Fibroblast of villous mesenchyme (primary cell): ENCODE measurements around the gene OSBPL3. TPM values are rescaled to one million over a fixed set of nuclear protein-coding genes. Genes with fewer than 3 reads are reported as not detected.
A peak's percentile ranks its signal among the peaks of the same experiment; 100 is the strongest.

Source experiments
- DNase-seq: peaks from one replicate; pipeline ENCODE4 v3.0.0-alpha.2; 2010; ENCODE audit warnings: low read depth
- H3K4me3 ChIP-seq: 2 replicates; pipeline ENCODE4 v1.5.1; 2011; ENCODE audit warnings: low read depth, mild to moderate bottlenecking, low read length
- total RNA-seq: library from RNA; depleted of rRNA; stranded (reverse); fragments of >200 nt; gene quantifications from 2 replicates; pipeline ENCODE4 v1.2.3, GENCODE V29; 2012
- TF ChIP-seq, protein P1 (sequence below): IDR thresholded peaks from 2 replicates; pipeline ENCODE4 v1.5.1; 2012; ENCODE audit warnings: low read depth, mild to moderate bottlenecking, low read length; ENCODE audit not compliant: insufficient read depth

OSBPL3 gene
- total RNA-seq, 1 donor = 39.3 TPM

DNA sequence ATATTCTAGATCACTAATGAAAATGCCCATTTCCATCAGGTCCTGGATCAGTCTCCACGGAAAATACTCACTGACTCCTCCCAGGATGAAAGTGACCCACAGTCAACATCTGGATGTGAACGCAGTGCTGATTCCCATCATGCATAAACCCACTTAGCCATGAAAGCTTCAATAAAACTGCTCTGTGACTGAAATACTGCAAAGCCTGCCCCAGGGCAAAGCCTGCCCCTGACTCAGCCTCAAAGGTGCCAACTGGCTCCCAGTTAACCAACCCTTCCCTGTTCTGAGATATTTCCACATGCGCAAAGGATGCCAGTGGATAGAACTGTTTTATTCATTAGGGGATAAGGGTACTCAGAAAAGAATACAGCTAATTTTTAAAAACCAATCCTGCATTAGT, 24.0 kb downstream of the OSBPL3 start:
- DNase-seq = no peak
- H3K4me3 ChIP-seq = no peak overlapping the region
- TF ChIP-seq, protein P1, sequence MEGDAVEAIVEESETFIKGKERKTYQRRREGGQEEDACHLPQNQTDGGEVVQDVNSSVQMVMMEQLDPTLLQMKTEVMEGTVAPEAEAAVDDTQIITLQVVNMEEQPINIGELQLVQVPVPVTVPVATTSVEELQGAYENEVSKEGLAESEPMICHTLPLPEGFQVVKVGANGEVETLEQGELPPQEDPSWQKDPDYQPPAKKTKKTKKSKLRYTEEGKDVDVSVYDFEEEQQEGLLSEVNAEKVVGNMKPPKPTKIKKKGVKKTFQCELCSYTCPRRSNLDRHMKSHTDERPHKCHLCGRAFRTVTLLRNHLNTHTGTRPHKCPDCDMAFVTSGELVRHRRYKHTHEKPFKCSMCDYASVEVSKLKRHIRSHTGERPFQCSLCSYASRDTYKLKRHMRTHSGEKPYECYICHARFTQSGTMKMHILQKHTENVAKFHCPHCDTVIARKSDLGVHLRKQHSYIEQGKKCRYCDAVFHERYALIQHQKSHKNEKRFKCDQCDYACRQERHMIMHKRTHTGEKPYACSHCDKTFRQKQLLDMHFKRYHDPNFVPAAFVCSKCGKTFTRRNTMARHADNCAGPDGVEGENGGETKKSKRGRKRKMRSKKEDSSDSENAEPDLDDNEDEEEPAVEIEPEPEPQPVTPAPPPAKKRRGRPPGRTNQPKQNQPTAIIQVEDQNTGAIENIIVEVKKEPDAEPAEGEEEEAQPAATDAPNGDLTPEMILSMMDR = no peak

DNA sequence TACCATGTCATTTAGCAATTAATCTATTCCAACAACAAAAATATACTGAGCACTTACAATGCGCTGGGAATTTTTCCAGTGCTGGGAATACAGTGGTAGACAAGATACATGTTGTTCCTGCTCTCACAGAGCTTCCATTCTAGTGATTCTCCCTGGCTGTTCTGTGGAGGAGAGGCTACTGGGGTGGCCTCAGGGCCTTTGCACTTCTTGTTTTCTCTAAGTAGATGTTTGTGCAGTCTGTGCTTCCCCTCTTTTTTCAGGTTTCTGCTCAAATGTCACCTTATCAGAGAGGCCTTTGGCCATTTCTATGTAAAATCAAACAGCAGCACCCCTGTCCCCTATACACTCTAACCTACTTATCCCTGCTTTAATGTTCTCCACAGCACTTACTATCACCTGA, 24.7 kb downstream of the OSBPL3 start:
- TF ChIP-seq, protein P1 = no peak
- H3K4me3 ChIP-seq = no peak overlapping the region

DNA sequence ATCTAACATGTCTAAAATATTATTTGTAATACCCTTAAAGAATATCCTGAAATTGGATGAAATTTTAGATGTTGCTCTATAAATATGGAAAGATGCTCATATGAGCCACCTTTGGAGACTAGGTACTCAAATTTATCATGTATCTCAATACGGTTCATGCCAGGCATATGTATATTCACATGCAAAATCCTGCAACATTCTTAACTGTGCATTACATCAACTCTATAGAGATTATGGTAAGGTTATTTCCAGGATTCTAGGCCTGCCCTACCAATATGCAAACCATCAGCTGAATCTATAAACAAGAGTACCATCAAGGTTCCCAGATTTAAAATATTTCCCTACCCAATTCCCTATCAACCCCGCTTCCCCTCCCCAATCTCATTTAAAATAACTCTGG, 27.5 kb downstream of the OSBPL3 start:
- H3K4me3 ChIP-seq = no peak overlapping the region
- TF ChIP-seq, protein P1 = no peak
- no peak for DNase-seq

More for the DNA sequence above, 24.7 kb downstream of the OSBPL3 start:
- DNase-seq = no peak

DNA sequence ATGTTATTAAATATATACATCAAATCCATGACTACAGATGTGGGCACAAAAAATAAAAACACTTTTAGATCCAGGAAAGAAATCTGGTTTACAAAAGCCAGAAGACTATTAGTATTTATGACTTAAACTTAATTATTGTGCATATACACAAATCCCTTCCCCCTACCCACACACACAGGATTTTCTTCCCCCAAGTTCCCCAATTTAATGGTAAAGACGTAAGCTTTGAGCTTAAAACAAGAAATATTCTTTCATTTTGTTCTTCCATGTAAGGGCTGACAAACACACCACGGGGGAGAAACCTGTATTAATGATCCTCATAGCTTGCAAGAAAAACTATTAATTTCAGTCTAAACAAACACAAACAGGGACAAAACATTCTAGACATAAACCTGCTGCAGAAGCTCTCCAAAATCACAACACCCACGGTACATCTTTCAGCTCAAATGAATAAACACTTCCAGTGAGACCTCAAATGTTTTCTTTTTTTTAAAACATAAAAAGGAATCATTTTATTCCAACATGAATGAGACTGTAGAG, 28.5 kb downstream of the OSBPL3 start:
- no peak overlapping the region for H3K4me3 ChIP-seq
- TF ChIP-seq, protein P1 = no peak
- DNase-seq = peak; percentile 58

DNA sequence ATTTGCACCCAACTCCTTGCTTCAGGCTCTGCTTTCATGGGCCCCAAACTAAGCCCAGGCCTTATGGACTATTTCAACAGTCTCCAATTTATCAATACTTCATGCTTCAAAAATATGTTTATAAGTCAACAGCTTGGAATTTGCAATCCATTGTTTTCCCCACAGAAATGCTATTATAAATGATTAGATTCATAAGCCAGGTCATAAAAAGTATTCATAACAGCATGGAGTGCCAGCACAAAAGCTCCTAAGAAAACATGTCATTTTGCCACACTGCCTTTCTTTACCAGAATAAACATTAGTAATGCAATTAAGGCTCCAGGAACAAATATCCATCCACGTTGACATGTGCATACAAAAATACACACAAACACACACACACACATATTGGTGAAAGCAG, 30.1 kb downstream of the OSBPL3 start:
- H3K4me3 ChIP-seq = no peak overlapping the region
- TF ChIP-seq, protein P1 = no peak
- no peak for DNase-seq

DNA sequence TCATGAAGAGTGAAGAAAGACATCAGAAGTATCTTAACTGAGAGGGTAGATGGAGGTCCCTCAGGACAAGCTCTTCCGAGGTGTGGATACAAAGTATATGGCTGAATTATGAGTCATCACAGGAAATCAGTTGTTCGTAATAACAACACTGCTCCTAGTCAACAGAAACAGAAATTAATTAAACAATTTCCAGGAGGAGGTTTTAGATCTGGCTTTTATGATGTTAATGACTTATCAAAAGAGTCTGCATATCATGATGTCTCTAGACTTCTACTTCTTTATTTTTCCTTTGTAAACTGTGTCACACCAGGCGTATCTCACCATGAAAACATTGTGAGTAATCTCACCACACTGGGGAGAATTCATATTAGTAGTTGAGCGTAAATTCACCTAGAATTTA, 31.2 kb downstream of the OSBPL3 start:
- no peak for DNase-seq
- TF ChIP-seq, protein P1 = no peak
- no peak overlapping the region for H3K4me3 ChIP-seq

DNA sequence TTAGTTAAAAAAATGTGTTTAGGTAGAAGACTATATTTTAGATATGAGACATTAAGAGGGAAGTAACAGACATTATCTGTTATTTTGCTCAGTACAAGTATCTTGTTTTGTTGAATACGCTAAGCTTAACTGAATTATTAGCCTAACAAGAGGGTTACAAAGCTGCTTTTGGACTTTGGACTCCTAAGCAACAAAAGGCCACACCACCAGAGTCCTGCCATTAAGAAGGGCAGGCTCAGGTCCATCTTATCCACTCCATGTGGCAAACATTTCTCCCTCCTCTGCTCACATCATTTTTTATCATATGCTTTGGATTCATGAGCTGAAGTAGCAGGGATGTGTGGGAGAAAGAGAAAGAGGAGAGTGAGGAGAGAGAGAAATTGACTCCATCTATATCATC, 33.5 kb downstream of the OSBPL3 start:
- TF ChIP-seq, protein P1 = no peak

More for the DNA sequence above, 33.5 kb downstream of the OSBPL3 start:
- DNase-seq = no peak
- no peak overlapping the region for H3K4me3 ChIP-seq
